GM12891 (cell line): ENCODE measurements around the gene SLC8A1.

Source experiments
- PAX5 ChIP-seq: IDR thresholded peaks from 2 replicates; pipeline ENCODE4 v1.6.1; 2011; ENCODE audit warnings: low read length, moderate library complexity, mild to moderate bottlenecking; ENCODE audit not compliant: insufficient read depth, severe bottlenecking
- POLR2A ChIP-seq: IDR thresholded peaks from 2 replicates; pipeline ENCODE4 v1.6.1; 2011; ENCODE audit warnings: low read depth, low read length, control low read depth
- POLR2AphosphoS5 ChIP-seq: IDR thresholded peaks from 2 replicates; pipeline ENCODE4 v1.6.1; 2011; ENCODE audit warnings: low read depth, low read length, control low read depth
- POU2F2 ChIP-seq: IDR thresholded peaks from 2 replicates; pipeline ENCODE4 v1.6.1; 2011; ENCODE audit warnings: low read depth, mild to moderate bottlenecking, control low read depth, low read length, moderate library complexity
- SPI1 ChIP-seq: IDR thresholded peaks from 2 replicates; pipeline ENCODE4 v1.6.1; 2011; ENCODE audit warnings: low read depth, low read length, control low read depth
- TAF1 ChIP-seq: IDR thresholded peaks from 2 replicates; pipeline ENCODE4 v1.6.1; 2011; ENCODE audit warnings: low read depth, low read length, control low read depth

DNA sequence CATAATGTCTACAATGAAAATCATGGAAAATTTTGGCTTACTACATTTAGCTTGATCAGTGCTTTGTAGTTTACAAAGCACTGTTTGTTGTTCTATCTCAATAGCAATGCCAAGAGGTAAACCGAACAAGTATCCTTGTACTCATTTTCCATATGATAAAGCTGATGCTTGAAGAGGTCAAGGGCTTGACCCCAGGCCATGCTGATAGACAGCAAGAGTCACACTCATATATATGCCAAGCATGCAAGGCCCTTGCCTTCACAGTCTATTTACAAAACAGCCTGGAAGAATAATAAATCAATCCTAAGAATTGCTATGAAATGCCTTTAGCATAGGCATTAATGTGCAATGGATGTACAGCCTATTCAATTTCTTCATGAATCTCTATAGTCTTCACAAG lies 71.8 kb downstream of the SLC8A1 start:
- no peak for TF ChIP-seq POLR2A
- TF ChIP-seq TAF1: no peak
- TF ChIP-seq POU2F2: no peak
- TF ChIP-seq POLR2AphosphoS5: no peak
- no peak for TF ChIP-seq PAX5
- TF ChIP-seq SPI1: no peak
